ENCODE results near the gene ANXA3.
"Not testable (repeated sequence)": the region's sequence is repeated elsewhere in the genome, so short reads cannot be mapped to it uniquely, and the experiment has no call there.

ANXA3 gene, protein sequence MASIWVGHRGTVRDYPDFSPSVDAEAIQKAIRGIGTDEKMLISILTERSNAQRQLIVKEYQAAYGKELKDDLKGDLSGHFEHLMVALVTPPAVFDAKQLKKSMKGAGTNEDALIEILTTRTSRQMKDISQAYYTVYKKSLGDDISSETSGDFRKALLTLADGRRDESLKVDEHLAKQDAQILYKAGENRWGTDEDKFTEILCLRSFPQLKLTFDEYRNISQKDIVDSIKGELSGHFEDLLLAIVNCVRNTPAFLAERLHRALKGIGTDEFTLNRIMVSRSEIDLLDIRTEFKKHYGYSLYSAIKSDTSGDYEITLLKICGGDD

DNA sequence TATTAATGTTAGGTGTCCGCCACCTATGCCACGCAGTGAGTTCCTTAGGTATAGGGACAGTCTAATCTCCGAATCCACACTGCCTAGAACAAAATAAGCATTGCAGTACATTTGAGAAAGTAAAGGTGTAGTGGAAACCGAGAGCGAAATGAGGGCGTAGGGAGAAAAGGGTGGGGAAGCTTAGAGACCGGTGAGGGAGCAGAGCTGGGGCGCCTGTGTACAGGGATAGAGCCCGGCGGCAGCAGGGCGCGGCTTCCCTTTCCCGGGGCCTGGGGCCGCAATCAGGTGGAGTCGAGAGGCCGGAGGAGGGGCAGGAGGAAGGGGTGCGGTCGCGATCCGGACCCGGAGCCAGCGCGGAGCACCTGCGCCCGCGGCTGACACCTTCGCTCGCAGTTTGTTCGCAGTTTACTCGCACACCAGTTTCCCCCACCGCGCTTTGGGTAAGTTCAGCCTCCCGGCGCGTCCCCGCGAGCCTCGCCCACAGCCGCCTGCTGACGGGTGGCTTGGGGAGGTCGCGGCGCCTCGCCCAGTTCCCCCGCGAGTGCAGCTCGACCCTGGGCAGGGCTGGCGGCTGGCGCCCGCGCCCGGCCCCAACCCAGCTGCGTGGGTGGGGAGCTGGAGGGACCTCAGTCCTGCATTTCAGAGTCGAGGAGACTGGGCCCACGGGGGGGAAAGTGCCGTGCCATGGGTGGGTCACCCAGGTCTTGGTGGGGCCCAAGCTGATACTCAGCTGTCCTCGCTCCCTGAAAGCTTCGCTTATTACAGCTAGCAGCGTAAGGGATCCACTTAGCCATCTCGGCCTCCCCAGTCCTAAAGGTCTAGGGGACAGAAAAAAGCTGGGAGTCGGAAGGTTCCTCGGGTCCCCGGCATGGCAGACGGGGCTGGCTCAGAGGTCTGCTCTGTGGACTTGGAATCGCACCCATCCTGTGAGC, at the start of gene ANXA3:
TSS of gene ANXA3 (plus strand) at position 351 of the 932 bp plus-strand sequence. CDS start 2,704 bp downstream, outside the sequence.
- no peak for DNase-seq (ENCODE audit: low read depth)

DNA sequence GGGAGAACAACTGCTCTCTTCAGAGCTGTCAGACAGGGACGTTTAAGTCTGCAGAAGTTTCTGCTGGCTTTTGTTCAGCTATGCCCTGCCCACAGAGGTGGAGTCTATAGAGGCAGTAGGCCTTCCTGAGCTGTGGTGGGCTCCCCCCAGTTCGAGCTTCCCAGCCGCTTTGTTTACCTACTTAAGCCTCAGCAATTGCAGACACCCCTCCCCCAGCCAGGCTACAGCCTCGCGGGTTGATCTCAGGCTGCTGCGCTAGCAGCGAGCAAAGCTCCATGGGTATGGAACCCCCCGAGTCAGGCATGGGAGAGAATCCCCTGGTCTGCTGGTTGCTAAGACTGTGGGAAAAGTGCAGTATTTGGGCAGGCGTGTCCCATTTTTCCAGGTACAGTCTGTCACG, 45.3 kb upstream of the ANXA3 start:
- DNase-seq (ENCODE audit: low read depth), result not testable (repeated sequence)

DNA sequence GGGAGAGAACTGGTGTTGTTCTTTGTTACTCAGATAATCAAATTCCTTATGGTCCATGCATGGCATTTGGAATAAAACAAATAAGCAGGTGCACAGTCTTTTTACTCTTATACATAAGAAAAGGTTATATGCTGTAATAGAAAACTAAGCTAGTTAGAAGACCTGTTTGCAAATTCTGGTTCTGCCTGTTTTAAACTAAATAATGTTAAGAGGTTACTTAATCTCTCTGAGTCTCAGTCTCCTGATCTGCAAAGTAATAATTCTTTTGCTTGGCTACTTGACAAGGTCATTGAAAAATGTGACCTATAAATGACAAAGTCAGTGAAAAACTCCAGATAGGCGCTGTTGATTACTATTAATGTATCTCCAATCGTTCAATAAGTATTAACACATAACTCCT, 42.5 kb upstream of the ANXA3 start:
- no peak for DNase-seq (ENCODE audit: low read depth)

DNA sequence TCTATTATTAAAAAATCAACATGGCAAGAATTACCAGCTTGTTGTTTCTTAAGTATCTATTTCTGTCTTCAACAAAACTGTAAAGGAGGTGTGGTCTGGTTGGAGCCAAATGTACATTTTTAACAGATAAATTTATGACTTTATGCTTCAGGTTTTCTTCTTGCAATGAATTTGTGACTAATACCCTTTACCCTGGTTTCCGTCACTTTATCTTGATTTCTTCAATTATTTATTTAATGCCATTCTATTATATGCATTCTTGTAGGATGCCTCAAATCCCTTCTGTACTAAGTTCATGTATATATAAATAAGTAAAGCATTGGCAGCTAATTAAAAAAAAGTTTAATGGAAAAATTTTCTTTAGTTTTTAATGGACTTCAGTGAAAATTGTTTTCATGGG, 41.5 kb upstream of the ANXA3 start:
- DNase-seq (ENCODE audit: low read depth), result no peak

DNA sequence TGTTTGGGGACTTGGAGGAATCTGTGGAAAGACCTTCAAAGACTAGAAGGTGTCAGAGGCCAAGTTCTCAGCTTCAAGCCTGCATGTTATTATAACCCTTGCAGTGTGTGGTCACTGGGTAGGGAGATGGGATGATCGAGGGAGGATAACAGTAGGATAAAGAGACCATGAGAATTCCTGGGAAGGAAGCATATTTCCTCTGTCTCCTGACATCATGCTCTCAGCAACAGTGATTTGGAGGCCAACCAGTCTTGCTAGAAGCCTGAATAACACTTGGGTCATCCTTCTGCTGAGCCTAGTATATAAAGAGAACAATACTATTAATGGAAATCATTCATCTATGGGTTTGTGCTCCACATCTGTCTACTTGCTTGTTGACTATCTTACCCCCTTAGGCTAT, 40.9 kb upstream of the ANXA3 start:
- no peak for DNase-seq (ENCODE audit: low read depth)

DNA sequence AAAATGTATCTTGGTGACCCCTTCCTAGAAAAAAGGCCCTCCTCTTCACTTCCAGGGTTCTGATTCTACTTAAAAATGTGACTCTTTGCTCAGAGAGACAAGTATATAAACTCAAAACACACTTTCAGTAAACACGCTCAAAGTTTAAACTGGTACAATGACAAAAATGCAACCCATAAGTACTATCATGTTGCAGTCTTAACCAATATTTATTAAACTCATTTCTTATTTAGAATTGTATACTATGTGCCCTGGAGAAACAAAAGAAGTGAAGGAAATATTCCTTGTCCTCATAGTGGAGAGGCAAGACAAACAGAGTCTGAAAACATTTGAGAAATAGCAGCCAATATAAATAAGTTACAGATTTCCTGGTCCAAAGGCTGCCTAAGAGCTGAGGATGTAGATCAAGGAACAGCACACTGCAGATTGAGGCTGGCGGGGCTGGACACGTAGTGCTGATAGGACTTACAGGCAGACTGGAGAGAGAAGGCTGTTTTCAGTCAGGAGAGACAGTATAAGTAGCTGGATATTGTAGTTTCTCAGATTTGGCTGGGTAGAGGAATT, 39.1 kb upstream of the ANXA3 start:
- no peak for DNase-seq (ENCODE audit: low read depth)

DNA sequence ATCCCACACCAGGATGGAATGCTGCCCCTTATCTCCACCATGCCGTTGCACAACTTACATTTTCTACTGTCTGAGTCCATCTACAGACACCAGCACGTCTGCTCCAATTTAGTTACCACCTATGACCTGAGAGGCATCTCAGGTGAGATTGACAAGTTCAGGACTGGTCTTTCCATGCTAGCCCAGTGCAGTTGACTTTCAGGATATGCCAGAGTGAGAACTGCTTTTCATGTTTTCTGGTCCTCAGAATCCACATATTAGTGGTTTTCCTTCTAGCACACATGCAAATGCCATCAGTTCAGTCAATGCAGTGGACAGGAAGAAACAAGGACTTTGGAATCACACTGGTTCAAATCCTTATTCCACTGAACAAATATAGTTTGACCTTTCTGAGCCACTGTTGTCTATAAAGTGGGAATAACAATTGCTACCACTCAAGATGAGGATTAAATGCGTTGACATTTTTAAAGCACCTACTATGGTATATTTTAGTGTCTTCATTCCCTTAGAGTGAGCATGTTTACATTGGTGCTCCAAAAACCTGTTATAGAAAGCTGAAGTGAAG, 38.1 kb upstream of the ANXA3 start:
- DNase-seq (ENCODE audit: low read depth), result no peak

DNA sequence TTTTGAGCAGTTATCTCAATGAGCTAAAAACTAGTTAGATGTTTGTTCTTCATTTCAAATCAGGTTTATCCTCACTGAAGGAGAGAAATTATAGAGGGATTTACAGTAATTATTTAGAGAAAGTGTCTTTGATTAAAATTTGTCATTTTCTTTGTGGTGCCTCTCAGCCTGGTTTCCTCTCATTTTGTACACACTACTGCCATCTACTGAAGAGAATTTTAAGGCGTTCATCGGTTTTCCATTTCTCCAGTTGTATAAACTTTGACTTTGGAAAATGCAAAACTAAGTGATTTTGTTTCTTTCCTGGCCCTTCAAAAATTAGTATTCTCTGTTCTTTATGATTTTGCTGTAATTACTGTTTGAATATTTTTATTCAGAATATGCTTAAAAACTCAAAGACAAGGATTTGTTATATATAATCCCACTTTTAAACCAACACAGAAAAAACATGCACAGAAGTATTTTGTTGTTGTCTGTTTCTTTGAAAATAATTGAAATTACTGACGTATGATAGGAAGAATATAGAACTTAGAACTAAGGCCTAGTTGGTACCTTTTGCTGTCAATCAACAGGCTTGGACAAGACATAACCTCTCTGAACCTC, 34.4 kb upstream of the ANXA3 start:
- no peak for DNase-seq (ENCODE audit: low read depth)

DNA sequence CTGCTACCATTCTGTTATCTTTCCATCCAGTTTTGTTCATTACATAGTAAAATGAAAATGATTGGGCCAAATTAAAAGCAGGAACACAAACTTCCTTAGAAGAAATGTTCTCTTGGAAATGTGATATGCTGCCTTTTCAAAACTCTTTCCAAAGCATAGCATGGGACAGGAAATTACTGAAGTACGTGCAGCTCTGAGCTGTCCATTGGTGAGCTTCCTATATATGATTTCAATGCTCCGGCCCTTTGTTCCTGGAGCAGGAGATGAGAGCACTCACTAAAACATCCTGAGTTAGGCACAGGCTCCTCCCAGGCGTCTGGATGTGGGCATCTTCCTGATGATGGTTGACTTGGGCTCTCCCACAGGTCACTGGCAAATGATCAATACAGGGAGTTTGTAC, 33.0 kb upstream of the ANXA3 start:
- DNase-seq (ENCODE audit: low read depth), result no peak

DNA sequence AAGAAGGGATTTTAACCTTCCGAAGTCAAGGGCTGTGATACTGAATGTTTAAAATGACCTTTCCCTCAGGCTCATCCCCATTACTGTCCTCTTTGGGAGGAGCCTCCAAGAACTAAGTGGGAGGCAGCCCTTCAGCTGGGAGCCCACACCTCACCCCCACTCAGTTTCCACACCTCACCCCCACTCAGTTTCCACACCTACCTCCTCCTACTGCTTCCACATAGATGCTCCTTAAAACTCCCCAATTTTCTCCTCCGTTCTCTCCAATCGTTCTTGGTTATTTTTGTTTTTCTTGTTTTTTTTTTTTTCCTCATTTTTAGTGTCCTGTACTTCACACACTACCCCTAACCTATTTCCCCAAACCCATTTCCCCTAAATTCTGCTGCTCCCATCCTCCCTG, 31.6 kb upstream of the ANXA3 start:
- DNase-seq (ENCODE audit: low read depth), result no peak

DNA sequence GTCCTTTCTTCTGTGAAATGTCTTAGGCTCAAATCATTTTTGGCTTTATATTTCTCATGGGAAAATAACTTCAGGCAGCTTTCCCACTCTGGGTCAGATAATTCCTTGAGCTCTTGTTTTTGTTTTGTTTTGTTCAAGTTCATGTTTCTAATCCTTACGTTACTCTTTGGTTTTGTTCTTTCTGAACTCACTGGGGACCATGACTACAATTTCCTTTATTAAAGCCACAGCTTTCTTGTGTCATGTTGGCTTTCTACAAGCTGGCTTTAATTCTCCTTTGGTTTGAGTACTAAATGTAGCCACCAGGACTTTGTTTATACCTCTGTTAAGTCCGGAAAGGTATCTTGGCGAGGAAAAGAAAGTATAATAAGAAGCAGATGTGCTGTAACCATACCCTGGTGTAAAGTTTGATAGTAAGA, 30.8 kb upstream of the ANXA3 start:
- DNase-seq (ENCODE audit: low read depth), result no peak

DNA sequence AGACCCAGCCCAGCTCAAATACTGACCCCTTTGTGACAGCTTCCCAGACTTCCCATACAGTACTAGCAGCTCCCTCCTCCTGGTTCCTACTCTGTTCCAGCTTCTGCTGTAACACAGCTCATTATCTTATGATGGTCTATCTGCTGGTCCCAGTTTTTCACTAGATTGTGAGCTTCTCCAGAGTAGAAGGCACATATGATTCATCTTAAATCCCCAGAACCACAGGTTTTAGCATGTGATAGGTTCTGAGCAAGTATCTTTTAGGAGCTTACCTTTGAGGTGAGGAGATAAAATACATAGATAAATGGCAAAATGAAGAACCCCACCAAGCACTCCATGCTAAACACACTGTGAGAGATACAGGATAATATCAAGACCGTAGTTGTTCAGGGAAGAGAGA, 27.6 kb upstream of the ANXA3 start:
- no peak for DNase-seq (ENCODE audit: low read depth)

DNA sequence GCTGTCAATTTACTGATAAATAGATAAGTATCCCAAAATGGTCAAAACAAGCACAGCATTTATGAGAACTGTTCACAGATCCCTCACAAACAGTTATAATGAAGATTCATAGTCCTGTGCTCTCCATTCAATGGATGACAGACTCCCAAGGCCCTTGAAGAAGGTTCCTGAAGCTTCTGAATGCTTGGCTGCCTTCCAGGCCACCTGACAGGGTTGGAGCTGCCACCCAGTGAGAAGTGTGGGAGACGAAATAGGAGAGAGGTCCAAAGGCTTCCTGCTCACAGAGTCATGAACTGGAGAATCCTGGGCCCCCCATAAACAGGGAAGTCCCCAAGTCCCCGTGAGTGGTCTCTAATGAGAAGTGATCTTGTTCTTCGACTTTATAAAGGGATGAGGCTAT, 26.0 kb upstream of the ANXA3 start:
- DNase-seq (ENCODE audit: low read depth), result no peak

DNA sequence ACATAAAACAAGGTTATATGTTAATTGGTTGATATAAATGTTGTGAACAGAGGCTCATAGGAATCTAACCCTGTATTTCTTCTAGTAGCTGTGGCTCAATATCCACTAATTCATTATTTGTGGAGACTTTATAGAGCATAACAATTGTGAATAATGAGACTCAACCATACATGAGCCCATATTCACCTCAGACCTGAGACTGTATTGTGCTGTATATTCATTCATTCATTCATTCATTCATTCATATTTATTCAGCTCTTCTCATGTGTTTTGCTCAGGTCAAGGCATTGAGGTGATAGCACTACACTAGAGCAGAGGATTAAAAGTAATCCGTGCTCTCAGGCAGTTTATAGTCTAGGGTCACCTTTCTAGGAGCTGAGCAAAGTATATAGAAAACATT, 24.5 kb upstream of the ANXA3 start:
- DNase-seq (ENCODE audit: low read depth), result no peak

DNA sequence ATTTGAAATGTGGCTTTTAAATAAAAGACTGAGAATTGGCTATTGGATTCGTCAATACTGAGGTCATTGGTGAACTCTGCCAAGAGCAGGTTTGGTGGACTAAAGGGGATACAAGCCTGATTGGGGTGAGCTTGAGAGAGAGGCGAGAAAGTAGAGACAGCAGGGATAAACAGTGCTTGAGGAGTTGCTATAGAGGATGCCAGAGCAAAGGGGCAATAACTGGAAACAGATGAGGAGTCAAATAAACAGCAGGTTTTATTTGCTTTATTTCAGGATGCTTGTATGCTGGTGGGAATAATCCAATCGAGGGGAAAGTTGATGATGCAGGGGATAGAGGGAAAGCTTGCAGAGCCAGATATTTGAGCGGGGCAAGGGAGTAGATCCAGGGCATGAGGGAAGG, 24.0 kb upstream of the ANXA3 start:
- DNase-seq (ENCODE audit: low read depth), result no peak

DNA sequence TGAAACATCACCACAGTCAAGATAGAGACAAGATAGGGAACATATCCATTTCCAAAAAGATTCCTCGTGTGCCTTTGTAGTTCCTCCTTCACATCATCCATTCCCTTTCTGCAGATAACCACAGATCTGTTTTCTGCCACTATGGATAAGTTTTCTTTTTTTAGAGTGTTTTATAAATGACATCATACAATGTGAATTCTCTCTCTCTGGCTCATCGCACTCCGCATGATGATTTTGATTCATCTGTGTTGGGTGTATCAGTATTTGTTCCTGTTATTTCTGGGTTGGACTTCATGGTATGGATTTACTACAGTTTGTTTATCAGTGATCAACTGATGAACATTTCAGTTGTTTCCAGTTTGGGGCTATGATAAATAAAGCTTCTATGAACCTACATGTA, 23.2 kb upstream of the ANXA3 start:
- DNase-seq (ENCODE audit: low read depth), result no peak

DNA sequence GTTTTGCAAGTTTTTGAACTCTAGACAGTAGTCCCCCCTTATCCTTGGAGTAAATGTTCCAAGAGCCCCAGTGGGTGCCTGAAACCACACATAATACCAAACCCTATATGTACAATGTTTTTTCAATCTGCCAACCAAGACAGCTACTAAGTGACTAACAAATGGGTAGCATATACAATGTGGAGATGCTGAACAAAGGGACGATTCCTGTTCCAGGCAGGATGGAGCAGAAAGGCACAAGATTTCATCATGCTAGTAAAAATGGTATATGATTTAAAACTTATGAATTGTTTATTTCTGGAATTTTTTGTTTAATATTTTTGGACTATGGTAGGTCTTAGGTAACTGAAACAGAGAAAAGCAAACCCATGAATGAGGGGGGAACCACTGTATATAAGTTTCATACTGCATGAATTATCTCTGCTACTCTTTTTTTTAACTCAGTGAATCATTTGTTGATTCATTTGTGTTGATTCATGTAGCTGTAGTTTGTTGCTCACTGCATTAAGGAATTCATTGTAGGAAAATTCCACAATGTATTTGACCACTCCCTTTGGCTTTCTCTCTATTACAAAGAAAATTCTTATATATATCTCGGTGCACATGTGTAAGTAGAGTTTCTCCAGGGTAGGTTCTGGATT, 21.9 kb upstream of the ANXA3 start:
- DNase-seq (ENCODE audit: low read depth), result peak; percentile 52

DNA sequence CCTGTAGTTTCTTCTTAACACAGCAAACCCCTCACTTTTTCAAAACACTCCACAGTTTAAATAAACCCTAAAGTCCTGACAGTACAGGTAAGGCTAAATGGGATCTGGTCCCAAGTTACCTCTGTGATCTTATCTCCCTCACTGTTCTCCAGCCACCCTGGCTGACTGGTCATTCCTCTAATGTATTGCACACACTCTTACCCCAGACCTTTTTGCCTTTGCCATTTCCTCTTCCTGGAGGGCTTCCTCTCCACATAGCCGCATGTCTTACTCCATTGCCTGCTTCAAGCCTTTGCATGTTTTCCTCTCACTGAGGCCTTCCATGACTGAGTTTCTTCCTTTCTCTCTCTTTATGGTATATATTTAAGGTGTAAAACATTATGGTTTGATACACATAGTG, 19.5 kb upstream of the ANXA3 start:
- no peak for DNase-seq (ENCODE audit: low read depth)

DNA sequence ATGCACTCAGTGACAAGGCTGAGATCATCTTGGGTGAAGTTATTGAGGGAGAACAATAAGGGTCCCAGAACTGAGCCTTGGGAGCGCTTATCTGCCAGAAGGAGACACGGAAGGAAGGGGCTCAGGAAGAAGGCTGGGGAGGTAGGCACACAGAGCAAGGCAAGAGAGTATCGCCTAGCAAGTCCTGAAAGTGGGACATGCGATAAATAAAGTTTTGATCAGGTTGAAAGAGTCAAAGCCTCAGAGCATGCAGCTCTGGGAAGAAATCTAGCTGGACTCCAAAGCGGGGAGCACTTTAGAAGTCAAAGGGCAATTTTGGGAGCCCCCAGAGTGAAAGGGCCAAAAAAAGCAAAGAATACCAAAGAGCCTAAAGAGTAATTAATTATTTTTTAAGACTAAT, 17.7 kb upstream of the ANXA3 start:
- no peak for DNase-seq (ENCODE audit: low read depth)

DNA sequence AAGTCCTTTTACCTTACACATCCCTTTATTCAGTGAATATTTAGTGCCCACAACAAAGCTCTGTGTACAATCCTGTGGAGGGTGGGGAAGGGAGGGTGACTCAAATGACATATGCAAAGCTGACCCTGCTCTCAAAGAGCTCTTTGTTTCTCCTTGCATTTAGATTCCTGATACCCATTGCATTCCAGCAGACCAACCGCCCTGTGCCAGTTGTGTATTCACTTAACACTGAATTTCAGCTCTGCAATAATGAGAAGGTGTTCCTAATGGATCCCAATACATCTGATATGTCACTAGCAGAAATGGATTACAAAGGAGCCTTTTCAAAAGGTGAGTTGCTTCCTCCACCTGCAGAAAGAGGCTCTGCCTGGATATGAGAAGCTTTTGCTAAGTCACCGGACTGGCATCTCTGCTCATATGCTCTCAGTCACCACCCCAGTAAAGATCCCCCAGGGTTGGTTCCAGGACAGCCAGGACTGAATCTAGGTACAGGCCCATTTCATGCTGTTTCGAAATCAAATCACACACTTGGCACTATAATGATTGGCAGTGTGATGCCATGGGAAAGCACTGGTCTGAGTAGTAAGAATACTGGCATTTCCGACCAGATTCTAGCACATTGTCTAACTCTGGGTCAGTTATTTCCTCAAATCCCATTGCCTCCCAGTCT, 17.1 kb upstream of the ANXA3 start:
- no peak for DNase-seq (ENCODE audit: low read depth)

DNA sequence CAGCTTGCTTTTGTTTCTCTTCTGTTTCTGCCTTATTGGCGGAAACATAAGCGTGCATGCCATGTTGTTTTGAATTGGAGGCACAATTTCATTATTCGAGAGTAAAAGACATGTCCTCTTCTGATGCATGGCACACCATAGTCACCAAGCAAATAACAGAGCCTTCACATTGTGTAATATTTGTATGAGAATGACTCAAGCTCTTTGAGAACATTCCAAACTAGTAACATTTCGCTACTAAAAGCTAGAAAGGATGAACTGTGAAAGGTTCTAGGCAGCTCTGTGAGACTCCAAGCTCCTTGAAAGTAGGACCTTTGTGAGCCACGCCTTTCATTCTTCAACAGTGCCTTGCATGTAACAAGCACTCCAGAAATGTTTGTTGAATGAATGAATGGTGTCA, 9.2 kb upstream of the ANXA3 start:
- DNase-seq (ENCODE audit: low read depth), result no peak
